Activated CD8-positive, alpha-beta memory T cell treated with anti-CD3 and anti-CD28 coated beads for 36 hours (primary cell): ENCODE data around the gene PDZD11. TPM values are rescaled to one million over a fixed set of nuclear protein-coding genes. Genes with fewer than 3 reads are reported as not detected.
"Not testable (repeated sequence)": the region's sequence is repeated elsewhere in the genome, so short reads cannot be mapped to it uniquely, and the experiment has no call there.

Source experiments
- CTCF ChIA-PET: fragments of 350-600 bp; sonication (Branson Sonifier 250); formaldehyde crosslinking; loops from one replicate; lab custom pipeline; 2021; ENCODE audit warnings: antibody characterized with exemption; lab: Charles Lee
- POLR2A ChIA-PET: fragments of 350-600 bp; sonication (Branson Sonifier 250); formaldehyde crosslinking; loops from one replicate; lab custom pipeline; 2021; ENCODE audit warnings: antibody characterized with exemption; lab: Charles Lee
- total RNA-seq, 2 experiments: library from RNA; stranded (reverse); gene quantifications; one replicate each; pipeline ENCODE4 v1.2.3, GENCODE V29; 2021

The PDZD11 gene
- total RNA-seq: 10 to 100 TPM; 27.0 to 28.0 TPM

GRCh38 chrX:70289793-70290770, at the start of gene PDZD11, which contains the start of gene KIF4A:
Gene PDZD11, minus strand, starts transcription at chrX:70289927. Its CDS starts 586 bp downstream, at chrX:70289341.
Gene KIF4A, plus strand, starts transcription at chrX:70290104. Its CDS starts 355 bp downstream, at chrX:70290459.
- POLR2A ChIA-PET: no interaction called here
- CTCF ChIA-PET: interaction anchor here (1.4 kb wide), 1 partner anchor 146 kb away, joined by 3 read pairs; no protein-coding TSS in a partner anchor

GRCh38 chrX:70338290-70338689, 48.6 kb upstream of the PDZD11 start:
- ChIA-PET POLR2A (no interaction called here), CTCF (no interaction called here)

GRCh38 chrX:70336767-70337166, 47.0 kb upstream of the PDZD11 start:
- POLR2A ChIA-PET: no interaction called here

GRCh38 chrX:70332600-70332999, 42.9 kb upstream of the PDZD11 start:
- CTCF ChIA-PET: no interaction called here
- POLR2A ChIA-PET: no interaction called here

More at GRCh38 chrX:70336767-70337166, 47.0 kb upstream of the PDZD11 start:
- CTCF ChIA-PET: no interaction called here

GRCh38 chrX:70331161-70331560, 41.4 kb upstream of the PDZD11 start:
- POLR2A ChIA-PET: no interaction called here
- CTCF ChIA-PET: no interaction called here

- POLR2A ChIA-PET: no interaction called here
- CTCF ChIA-PET: no interaction called here
These were observed 34.6 kb upstream of the PDZD11 start for GRCh38 chrX:70324326-70324725.

- POLR2A ChIA-PET, CTCF ChIA-PET: not testable (repeated sequence)
These were observed 33.9 kb upstream of the PDZD11 start for GRCh38 chrX:70323628-70324027.

GRCh38 chrX:70322784-70323183, 33.1 kb upstream of the PDZD11 start:
- POLR2A ChIA-PET: no interaction called here
- CTCF ChIA-PET: no interaction called here

- ChIA-PET POLR2A (no interaction called here), CTCF (no interaction called here)
These were observed 23.8 kb upstream of the PDZD11 start for GRCh38 chrX:70313503-70313902.

- ChIA-PET CTCF (no interaction called here), POLR2A (no interaction called here)
These were observed 12.0 kb upstream of the PDZD11 start for GRCh38 chrX:70301716-70302115.

GRCh38 chrX:70293621-70294020, 3.9 kb upstream of the PDZD11 start:
- ChIA-PET CTCF (no interaction called here), POLR2A (no interaction called here)

GRCh38 chrX:70292788-70293187, 3.1 kb upstream of the PDZD11 start:
- ChIA-PET POLR2A (no interaction called here), CTCF (no interaction called here)

GRCh38 chrX:70289168-70289792, 447 bp downstream of the PDZD11 start:
- ChIA-PET CTCF (interaction anchor here (1.4 kb wide), 1 partner anchor 146 kb away, joined by 3 read pairs; no protein-coding TSS in a partner anchor), POLR2A (no interaction called here)

GRCh38 chrX:70281951-70282350, 7.8 kb downstream of the PDZD11 start, which contains the start of gene RAB41:
Gene RAB41, plus strand, starts transcription at chrX:70282172. Its CDS starts 46 bp downstream, at chrX:70282218.
- CTCF ChIA-PET: no interaction called here
- POLR2A ChIA-PET: no interaction called here

GRCh38 chrX:70280573-70280972, 9.2 kb downstream of the PDZD11 start:
- CTCF ChIA-PET: no interaction called here
- POLR2A ChIA-PET: no interaction called here

GRCh38 chrX:70279081-70279480, 10.6 kb downstream of the PDZD11 start:
- CTCF ChIA-PET: no interaction called here
- POLR2A ChIA-PET: no interaction called here

GRCh38 chrX:70274029-70274428, 15.7 kb downstream of the PDZD11 start:
- CTCF ChIA-PET: interaction anchor here (0.6 kb wide), 1 partner anchor 46 kb away, joined by 3 read pairs; no protein-coding TSS in a partner anchor
- POLR2A ChIA-PET: not testable (repeated sequence)

- ChIA-PET POLR2A (no interaction called here), CTCF (no interaction called here)
These were observed 21.7 kb downstream of the PDZD11 start, which contains the start of gene ARR3 for GRCh38 chrX:70268034-70268433. Gene ARR3, plus strand, starts transcription at chrX:70268334. Its CDS starts 1,052 bp downstream, at chrX:70269386.

GRCh38 chrX:70264784-70265183, 24.9 kb downstream of the PDZD11 start:
- ChIA-PET CTCF (no interaction called here), POLR2A (no interaction called here)

- ChIA-PET CTCF (interaction anchor here (0.7 kb wide), 1 partner anchor 648 kb away, joined by 3 read pairs; no protein-coding TSS in a partner anchor), POLR2A (no interaction called here)
These were observed 26.7 kb downstream of the PDZD11 start for GRCh38 chrX:70262952-70263567.
